HG03442 (cell line): Measurements from ENCODE around the gene SAMD4A.

Source experiments
- ATAC-seq: cut with Tn5 transposase; IDR thresholded peaks from one replicate; pipeline ENCODE4 v1.9.1; 2021; ENCODE audit warnings: mild to moderate bottlenecking, moderate library complexity; ENCODE audit not compliant: unreplicated experiment

SAMD4A gene

GRCh38 chr14:54627540-54628363, 60.8 kb downstream of the SAMD4A start:
- ATAC-seq = peak; percentile 64

GRCh38 chr14:54629183-54629582, 62.3 kb downstream of the SAMD4A start:
- no peak for ATAC-seq

- ATAC-seq = no peak
Measured at GRCh38 chr14:54629635-54630360, 62.9 kb downstream of the SAMD4A start.

- ATAC-seq = no peak
Measured at GRCh38 chr14:54631016-54631415, 64.1 kb downstream of the SAMD4A start.

GRCh38 chr14:54632452-54632851, 65.5 kb downstream of the SAMD4A start:
- no peak for ATAC-seq

- ATAC-seq = no peak
Measured at GRCh38 chr14:54633076-54633475, 66.1 kb downstream of the SAMD4A start.

GRCh38 chr14:54637270-54638134, 70.6 kb downstream of the SAMD4A start:
- ATAC-seq = no peak

GRCh38 chr14:54638135-54638446, 71.2 kb downstream of the SAMD4A start:
- no peak for ATAC-seq

GRCh38 chr14:54639611-54640010, 72.7 kb downstream of the SAMD4A start:
- ATAC-seq = no peak

- no peak for ATAC-seq
Measured at GRCh38 chr14:54640506-54640905, 73.6 kb downstream of the SAMD4A start.

- no peak for ATAC-seq
Measured at GRCh38 chr14:54642121-54642520, 75.2 kb downstream of the SAMD4A start.

- no peak for ATAC-seq
Measured at GRCh38 chr14:54642801-54643695, 76.1 kb downstream of the SAMD4A start.

- no peak for ATAC-seq
Measured at GRCh38 chr14:54643696-54644176, 76.8 kb downstream of the SAMD4A start.

- ATAC-seq = no peak
Measured at GRCh38 chr14:54645639-54646038, 78.7 kb downstream of the SAMD4A start.

GRCh38 chr14:54646626-54647025, 79.7 kb downstream of the SAMD4A start:
- no peak for ATAC-seq

- ATAC-seq = no peak
Measured at GRCh38 chr14:54647378-54647777, 80.5 kb downstream of the SAMD4A start.

- ATAC-seq = no peak
Measured at GRCh38 chr14:54649056-54649455, 82.1 kb downstream of the SAMD4A start.

- no peak for ATAC-seq
Measured at GRCh38 chr14:54650331-54650958, 83.5 kb downstream of the SAMD4A start.

GRCh38 chr14:54650959-54651351, 84.0 kb downstream of the SAMD4A start:
- ATAC-seq = no peak

GRCh38 chr14:54651649-54652048, 84.7 kb downstream of the SAMD4A start:
- ATAC-seq = no peak
